OCI-LY3 (cell line): ENCODE measurements around the gene NDUFA7.

ENCODE experiments used
- EZH2phosphoT487 ChIP-seq: fragments of 200-600 bp; shearing (Covaris generic); IDR thresholded peaks from 2 replicates; pipeline ENCODE4 v1.6.1; 2018; ENCODE audit warnings: antibody characterized with exemption, mixed run types, low read depth
- TF ChIP-seq, protein P1 (sequence below): fragments of 200-600, 300-600 bp; sonication (generic); IDR thresholded peaks from 2 replicates; pipeline ENCODE4 v1.5.1; 2014; ENCODE audit warnings: antibody characterized with exemption, low read length, low read depth

- TF ChIP-seq, protein P1, sequence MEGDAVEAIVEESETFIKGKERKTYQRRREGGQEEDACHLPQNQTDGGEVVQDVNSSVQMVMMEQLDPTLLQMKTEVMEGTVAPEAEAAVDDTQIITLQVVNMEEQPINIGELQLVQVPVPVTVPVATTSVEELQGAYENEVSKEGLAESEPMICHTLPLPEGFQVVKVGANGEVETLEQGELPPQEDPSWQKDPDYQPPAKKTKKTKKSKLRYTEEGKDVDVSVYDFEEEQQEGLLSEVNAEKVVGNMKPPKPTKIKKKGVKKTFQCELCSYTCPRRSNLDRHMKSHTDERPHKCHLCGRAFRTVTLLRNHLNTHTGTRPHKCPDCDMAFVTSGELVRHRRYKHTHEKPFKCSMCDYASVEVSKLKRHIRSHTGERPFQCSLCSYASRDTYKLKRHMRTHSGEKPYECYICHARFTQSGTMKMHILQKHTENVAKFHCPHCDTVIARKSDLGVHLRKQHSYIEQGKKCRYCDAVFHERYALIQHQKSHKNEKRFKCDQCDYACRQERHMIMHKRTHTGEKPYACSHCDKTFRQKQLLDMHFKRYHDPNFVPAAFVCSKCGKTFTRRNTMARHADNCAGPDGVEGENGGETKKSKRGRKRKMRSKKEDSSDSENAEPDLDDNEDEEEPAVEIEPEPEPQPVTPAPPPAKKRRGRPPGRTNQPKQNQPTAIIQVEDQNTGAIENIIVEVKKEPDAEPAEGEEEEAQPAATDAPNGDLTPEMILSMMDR = no peak
- TF ChIP-seq EZH2phosphoT487 = no peak
Observed at GRCh38 chr19:8342684-8343482, 21.7 kb upstream of the NDUFA7 start, which contains the start of gene KANK3.
